GM12864 (cell line): ENCODE data around the gene ISG20L2.
A peak's percentile ranks its signal among the peaks of the same experiment; 100 is the strongest.

Source experiments
- DNase-seq: peaks from one replicate; pipeline ENCODE4 v3.0.0-alpha.2; 2011; ENCODE audit warnings: low read depth
- H3K4me3 ChIP-seq: 2 replicates; pipeline ENCODE4 v1.5.1; 2011; ENCODE audit warnings: mild to moderate bottlenecking, low read depth, low read length, control low read depth
- CTCF ChIP-seq: IDR thresholded peaks from 2 replicates; pipeline ENCODE4 v1.5.1; 2011; ENCODE audit warnings: low read depth, mild to moderate bottlenecking, moderate library complexity, low read length, control low read depth, inconsistent platforms; ENCODE audit errors: missing control alignments

ISG20L2 gene

DNA sequence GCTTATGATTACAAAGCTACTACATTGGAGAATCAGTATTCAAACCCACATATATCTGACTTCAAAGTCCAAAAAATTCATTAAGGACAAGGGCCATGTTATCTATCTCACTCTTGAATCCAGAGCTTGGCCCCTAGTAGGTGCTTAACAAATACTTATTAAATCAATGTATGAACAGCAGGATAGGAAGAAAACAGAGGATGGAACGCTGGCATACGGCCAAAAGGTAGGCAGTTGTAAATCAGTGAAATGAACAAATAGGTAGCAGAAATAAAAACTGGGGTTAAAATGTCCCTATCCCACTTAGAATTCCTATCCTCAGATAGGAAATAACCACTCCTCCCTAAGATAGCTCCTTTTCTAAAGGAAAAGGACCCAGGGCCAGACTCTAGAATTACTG is 10.3 kb upstream of the ISG20L2 start:
- no peak for TF ChIP-seq CTCF
- no peak for DNase-seq
- no peak overlapping the region for H3K4me3 ChIP-seq

- no peak for DNase-seq
- TF ChIP-seq CTCF, result no peak
- H3K4me3 ChIP-seq, result no peak overlapping the region
Observed at GRCh38 chr1:156738407-156738806, 9.8 kb upstream of the ISG20L2 start.

- H3K4me3 ChIP-seq, result no peak overlapping the region
- DNase-seq, result no peak
- TF ChIP-seq CTCF, result no peak
Observed at GRCh38 chr1:156733989-156734584, 5.5 kb upstream of the ISG20L2 start.

DNA sequence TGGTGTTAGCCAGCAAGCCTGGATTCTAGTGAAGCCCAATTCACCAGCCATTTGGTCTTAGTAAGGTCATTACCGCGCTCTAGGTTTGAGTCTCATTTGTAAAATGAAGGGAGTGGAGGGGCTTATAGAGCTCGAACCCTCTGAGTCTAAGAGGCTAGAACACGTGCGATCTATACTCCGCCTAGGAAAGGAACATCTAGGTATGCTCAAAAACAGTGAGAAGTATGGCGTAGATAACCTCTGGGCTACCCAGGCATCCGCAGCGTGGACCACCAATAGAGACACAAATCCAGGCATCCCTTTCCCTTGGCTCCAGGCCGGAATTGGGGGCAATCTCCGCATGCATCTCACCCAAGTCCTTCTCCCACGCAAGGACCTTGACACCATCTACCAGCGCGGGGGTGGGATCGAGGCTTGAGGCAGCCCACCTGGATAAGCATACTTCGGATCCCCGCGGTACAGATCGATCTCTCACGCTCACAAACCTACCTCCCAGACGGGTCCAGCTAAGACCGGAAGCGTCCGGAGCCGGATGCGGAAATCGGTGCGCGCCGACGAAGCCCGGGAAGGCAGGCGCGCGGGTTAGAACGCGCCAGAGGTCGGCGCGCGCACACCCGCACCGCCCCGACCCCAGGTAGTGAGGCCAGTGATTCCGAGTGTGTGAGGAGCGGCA is 504 bp downstream of the ISG20L2 start, which contains the start of gene METTL25B:
TSS of gene METTL25B (plus strand) at position 544 of the 673 bp plus-strand sequence. CDS start 636 bp downstream, outside the sequence.
- no peak for TF ChIP-seq CTCF
- peak; percentile 65 for DNase-seq
- peak within 1 kb of the TSS; percentile 100 for H3K4me3 ChIP-seq

DNA sequence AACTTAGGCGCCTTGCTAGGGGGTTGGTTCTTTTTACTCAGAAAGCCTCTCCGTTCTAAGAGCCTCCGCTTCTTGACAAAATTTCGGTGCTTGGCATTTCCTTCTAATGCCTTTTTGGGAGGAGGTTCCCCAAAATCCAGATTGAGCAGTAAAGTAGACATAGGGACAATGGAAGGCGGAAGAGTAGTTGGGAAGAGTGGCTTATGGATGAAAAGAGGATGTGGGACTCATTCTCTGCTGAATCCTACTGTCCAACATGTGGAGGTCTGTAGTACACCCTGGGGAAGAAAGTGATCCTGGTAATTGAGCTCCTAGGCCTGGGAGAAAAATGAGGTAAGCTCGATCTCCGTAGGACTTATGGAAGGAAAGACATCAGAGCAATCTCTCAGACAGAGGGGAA is 1.1 kb downstream of the ISG20L2 start:
- no peak for DNase-seq
- H3K4me3 ChIP-seq, result peak overlapping the region; percentile 100
- TF ChIP-seq CTCF, result no peak

DNA sequence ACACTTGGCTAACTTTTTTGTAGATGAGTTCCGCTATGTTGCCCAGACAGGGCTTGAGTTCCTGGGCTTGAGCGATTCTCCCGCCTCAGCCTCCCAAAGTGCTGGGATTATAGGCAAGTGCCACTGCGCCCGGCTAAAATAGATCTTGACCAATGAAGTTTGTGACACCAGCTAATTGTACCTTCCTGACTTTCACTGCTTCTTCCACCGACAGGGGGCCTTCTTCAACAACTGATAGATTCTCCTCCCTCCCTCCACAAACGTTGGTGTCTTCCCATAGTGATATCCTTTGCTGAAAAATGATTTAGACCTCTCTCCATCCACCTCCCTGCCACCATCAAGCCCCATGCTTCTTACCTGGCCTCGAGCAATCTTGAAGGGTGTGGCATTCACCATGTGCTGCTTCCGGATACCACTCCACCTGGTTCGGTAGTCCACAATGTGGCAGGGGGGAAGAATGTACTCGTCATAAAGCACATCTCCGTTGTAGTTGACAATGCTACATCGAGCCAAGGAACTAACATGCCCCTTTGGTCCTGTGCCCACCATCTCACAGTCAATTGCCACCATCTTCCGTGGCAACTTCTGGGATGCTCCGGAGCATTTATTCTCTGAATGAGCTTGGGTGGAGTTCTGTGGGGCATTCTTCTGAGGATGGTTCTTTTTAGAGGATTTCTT is 1.9 kb downstream of the ISG20L2 start:
- DNase-seq, result no peak
- TF ChIP-seq CTCF, result peak; percentile 80
- H3K4me3 ChIP-seq, result peak overlapping the region; percentile 100
